Pulmonary artery endothelial cell (primary cell): ENCODE measurements around the gene APBB1IP. TPM values are rescaled to one million over a fixed set of nuclear protein-coding genes. Genes with fewer than 3 reads are reported as not detected.
"Not testable (repeated sequence)": the region's sequence is repeated elsewhere in the genome, so short reads cannot be mapped to it uniquely, and the experiment has no call there.

ENCODE experiments used
- DNase-seq: peaks from one replicate; pipeline ENCODE4 v3.0.0-alpha.2; 2011; ENCODE audit warnings: low read depth, low spot score
- total RNA-seq: library from RNA; depleted of rRNA; stranded (reverse); fragments of >200 nt; gene quantifications from 2 replicates; pipeline ENCODE4 v1.2.3, GENCODE V29; 2014

APBB1IP gene
- total RNA-seq, 1 donor from 2014 or later, result not detected

- DNase-seq, result no peak
These were observed 116.1 kb downstream of the APBB1IP start for GRCh38 chr10:26554246-26554645.

GRCh38 chr10:26555719-26556368 is 117.7 kb downstream of the APBB1IP start:
- DNase-seq, result no peak

GRCh38 chr10:26556748-26557640 is 118.9 kb downstream of the APBB1IP start:
- DNase-seq, result no peak

GRCh38 chr10:26557641-26558014 is 119.5 kb downstream of the APBB1IP start:
- DNase-seq, result no peak

- no peak for DNase-seq
These were observed 128.6 kb downstream of the APBB1IP start for GRCh38 chr10:26566525-26567350.

- no peak for DNase-seq
These were observed 129.2 kb downstream of the APBB1IP start for GRCh38 chr10:26567351-26567721.

- DNase-seq, result no peak
These were observed 133.5 kb downstream of the APBB1IP start for GRCh38 chr10:26571655-26572054.

- DNase-seq, result no peak
These were observed 135.5 kb downstream of the APBB1IP start for GRCh38 chr10:26573674-26574073.

- no peak for DNase-seq
These were observed 136.6 kb downstream of the APBB1IP start for GRCh38 chr10:26574783-26575182.

- not testable (repeated sequence) for DNase-seq
These were observed 140.2 kb downstream of the APBB1IP start for GRCh38 chr10:26578371-26578770.

GRCh38 chr10:26579256-26580063 is 141.3 kb downstream of the APBB1IP start:
- no peak for DNase-seq

GRCh38 chr10:26586211-26586610 is 148.1 kb downstream of the APBB1IP start:
- DNase-seq, result no peak

- no peak for DNase-seq
These were observed 150.5 kb downstream of the APBB1IP start for GRCh38 chr10:26588611-26589010.

GRCh38 chr10:26589813-26590212 is 151.7 kb downstream of the APBB1IP start:
- not testable (repeated sequence) for DNase-seq

- no peak for DNase-seq
These were observed 155.8 kb downstream of the APBB1IP start for GRCh38 chr10:26593896-26594295.

GRCh38 chr10:26603283-26603682 is 165.1 kb downstream of the APBB1IP start:
- DNase-seq, result not testable (repeated sequence)

GRCh38 chr10:26604320-26605093 is 166.4 kb downstream of the APBB1IP start:
- not testable (repeated sequence) for DNase-seq

- DNase-seq, result not testable (repeated sequence)
These were observed 168.3 kb downstream of the APBB1IP start for GRCh38 chr10:26606389-26606877.

GRCh38 chr10:26612151-26612915 is 174.2 kb downstream of the APBB1IP start:
- DNase-seq, result no peak
